ENCODE results near the gene NUP42. TPM values are rescaled to one million over a fixed set of nuclear protein-coding genes. Genes with fewer than 3 reads are reported as not detected.
A peak's percentile ranks its signal among the peaks of the same experiment; 100 is the strongest.

NUP42 gene, protein sequence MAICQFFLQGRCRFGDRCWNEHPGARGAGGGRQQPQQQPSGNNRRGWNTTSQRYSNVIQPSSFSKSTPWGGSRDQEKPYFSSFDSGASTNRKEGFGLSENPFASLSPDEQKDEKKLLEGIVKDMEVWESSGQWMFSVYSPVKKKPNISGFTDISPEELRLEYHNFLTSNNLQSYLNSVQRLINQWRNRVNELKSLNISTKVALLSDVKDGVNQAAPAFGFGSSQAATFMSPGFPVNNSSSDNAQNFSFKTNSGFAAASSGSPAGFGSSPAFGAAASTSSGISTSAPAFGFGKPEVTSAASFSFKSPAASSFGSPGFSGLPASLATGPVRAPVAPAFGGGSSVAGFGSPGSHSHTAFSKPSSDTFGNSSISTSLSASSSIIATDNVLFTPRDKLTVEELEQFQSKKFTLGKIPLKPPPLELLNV
- total RNA-seq: 10 to 100 TPM; 16.6 to 31.6 (median 23.6) TPM

DNA sequence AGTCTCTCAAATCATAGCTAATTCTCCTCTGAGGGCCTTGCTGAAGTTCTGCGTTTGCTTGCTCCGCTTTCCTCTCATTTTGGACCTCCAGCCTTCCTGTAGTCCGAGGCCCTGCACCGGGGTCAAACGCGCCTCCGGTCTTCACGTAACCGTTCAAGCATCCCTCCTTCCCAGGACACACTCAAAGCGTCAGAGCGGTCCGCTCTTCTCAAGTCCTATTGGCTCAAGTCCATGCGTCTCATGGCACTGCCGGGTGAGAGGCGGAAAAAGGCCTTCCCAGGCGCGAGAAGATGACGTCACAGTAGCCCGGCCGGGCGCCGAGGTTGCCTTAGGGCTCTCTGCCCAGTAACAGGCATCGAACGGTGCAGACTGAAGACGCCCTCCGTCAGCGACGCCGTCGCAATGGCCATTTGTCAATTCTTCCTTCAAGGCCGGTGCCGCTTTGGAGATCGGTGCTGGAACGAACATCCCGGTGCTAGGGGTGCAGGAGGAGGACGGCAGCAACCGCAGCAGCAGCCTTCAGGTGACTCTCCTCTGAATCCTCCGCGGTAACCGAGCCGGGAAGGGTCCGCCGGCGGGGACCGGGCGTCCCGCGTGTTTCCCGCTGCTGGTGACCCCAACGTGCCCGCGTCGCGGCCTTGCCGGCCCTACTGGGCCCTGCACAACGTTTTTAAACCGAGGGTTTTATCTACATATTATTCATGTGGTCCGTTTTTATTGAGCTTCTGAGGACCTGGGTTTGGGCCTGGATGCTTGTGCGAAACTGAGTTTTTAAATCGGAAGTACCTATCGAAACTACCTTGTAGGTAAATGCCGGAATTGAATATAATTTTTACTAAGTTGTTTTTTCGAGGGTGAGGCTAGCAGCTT, at the start of gene NUP42:
Gene NUP42 (plus strand): TSS at position 365 of the 870 bp plus-strand sequence. CDS start 38 bp downstream, at position 403.
- TF ChIP-seq EP300 (IDR thresholded peaks at IDR 0.05) (no peak), POLR2AphosphoS5 (IDR thresholded peaks at IDR 0.05) (peak; percentile 93 to 98)
- H3K4me1 ChIP-seq: peaks cover 19 to 39% (median 31%) of the 10 kb centered on the region in 4 donors
- peak within 1 kb of the TSS; percentile 66 to 83 (median 79) for H3K4me3 ChIP-seq
- intact Hi-C loops (cut with DNase I): loop anchor here (2.0 to 10.0 kb wide), 2 partner anchors 77 to 113 kb away; partner anchors contain the start of genes KLHL7 and MALSU1
- H3K9me3 ChIP-seq: no peaks in the 10 kb centered on the region
- H3K27me3 ChIP-seq: no peaks in the 10 kb centered on the region
- 2% methylated on average over 25 of the region's 63 CpGs for WGBS
- DNase-seq (ENCODE audit: extremely low spot score): peak; percentile 99
- peak within 1 kb of the TSS; percentile 88 to 95 (median 92) for H3K27ac ChIP-seq (replicated peaks in 1 of 4)
- H3K36me3 ChIP-seq: peaks cover 0 to 16% (median 10%) of the 10 kb centered on the region in 4 donors

DNA sequence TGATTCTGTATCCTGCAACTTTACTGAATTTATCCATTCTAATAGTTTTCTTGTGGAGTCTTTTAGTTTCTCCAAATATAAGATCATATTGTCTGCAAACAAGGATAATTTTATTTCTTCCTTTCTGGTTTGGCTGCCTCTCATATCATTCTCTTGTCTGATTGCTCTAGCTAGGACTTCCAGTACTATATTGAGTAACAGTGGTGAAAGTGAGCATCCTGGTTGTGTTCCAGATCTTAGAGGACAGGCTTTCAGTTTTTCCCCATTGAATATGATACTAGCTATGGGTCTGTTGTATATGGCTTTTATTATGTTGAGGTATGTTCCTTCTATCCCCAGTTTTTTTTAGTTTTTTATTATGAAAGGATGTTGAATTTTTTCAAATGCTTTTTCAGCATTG, 48.1 kb upstream of the NUP42 start:
- H3K4me3 ChIP-seq: no peak overlapping the region
- H3K27me3 ChIP-seq: no peaks in the 10 kb centered on the region
- intact Hi-C loops (cut with DNase I): no loop called here
- H3K4me1 ChIP-seq: peaks cover 0 to 5% (median 0%) of the 10 kb centered on the region in 4 donors
- DNase-seq (ENCODE audit: extremely low spot score): no peak
- no peaks in the 10 kb centered on the region for H3K9me3 ChIP-seq
- peaks cover 4 to 12% (median 9%) of the 10 kb centered on the region in 4 donors for H3K36me3 ChIP-seq
- H3K27ac ChIP-seq (replicated peaks in 1 of 4): no peak overlapping the region
- TF ChIP-seq, protein P1, sequence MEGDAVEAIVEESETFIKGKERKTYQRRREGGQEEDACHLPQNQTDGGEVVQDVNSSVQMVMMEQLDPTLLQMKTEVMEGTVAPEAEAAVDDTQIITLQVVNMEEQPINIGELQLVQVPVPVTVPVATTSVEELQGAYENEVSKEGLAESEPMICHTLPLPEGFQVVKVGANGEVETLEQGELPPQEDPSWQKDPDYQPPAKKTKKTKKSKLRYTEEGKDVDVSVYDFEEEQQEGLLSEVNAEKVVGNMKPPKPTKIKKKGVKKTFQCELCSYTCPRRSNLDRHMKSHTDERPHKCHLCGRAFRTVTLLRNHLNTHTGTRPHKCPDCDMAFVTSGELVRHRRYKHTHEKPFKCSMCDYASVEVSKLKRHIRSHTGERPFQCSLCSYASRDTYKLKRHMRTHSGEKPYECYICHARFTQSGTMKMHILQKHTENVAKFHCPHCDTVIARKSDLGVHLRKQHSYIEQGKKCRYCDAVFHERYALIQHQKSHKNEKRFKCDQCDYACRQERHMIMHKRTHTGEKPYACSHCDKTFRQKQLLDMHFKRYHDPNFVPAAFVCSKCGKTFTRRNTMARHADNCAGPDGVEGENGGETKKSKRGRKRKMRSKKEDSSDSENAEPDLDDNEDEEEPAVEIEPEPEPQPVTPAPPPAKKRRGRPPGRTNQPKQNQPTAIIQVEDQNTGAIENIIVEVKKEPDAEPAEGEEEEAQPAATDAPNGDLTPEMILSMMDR (IDR thresholded peaks at IDR 0.05): no peak
- TF ChIP-seq POLR2AphosphoS5 (IDR thresholded peaks at IDR 0.05) (no peak), POLR2A (IDR thresholded peaks at IDR 0.05; ENCODE audit: low read depth) (no peak), EP300 (IDR thresholded peaks at IDR 0.05) (no peak)

DNA sequence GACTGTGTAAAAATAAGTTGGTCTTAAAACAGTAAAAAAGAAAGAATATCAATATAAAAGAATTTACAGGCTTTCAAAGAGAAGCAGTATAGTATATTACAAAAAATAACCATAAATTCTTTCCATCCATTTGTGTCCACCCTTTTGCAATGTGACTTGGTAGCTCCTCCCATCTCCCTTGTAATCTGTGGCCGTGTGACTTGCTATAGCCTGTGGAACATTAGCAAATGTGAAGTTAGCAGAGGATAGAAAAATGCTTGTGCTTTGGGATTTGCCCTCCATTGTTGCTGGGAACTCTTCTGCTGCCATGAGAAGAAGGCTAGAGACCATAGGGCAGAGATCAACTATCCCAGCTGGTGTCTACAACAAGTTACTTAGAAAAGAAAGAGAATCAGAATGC, 46.1 kb upstream of the NUP42 start:
- no peak for DNase-seq (ENCODE audit: extremely low spot score)
- intact Hi-C loops (cut with DNase I): no loop called here
- Histone ChIP-seq H3K4me3 (no peak overlapping the region), H3K27me3 (no peaks in the 10 kb centered on the region), H3K9me3 (no peaks in the 10 kb centered on the region), H3K4me1 (peaks cover 0 to 5% (median 0%) of the 10 kb centered on the region in 4 donors), H3K27ac (replicated peaks in 1 of 4) (no peak overlapping the region), H3K36me3 (peaks cover 0 to 10% (median under 1%) of the 10 kb centered on the region in 4 donors)
- WGBS: 76% methylated on average over 1 of the region's 1 CpG
- TF ChIP-seq, protein P1 (IDR thresholded peaks at IDR 0.05): no peak
- no peak for TF ChIP-seq POLR2AphosphoS5 (IDR thresholded peaks at IDR 0.05)
- no peak for TF ChIP-seq POLR2A (IDR thresholded peaks at IDR 0.05; ENCODE audit: low read depth)
- no peak for TF ChIP-seq EP300 (IDR thresholded peaks at IDR 0.05)

DNA sequence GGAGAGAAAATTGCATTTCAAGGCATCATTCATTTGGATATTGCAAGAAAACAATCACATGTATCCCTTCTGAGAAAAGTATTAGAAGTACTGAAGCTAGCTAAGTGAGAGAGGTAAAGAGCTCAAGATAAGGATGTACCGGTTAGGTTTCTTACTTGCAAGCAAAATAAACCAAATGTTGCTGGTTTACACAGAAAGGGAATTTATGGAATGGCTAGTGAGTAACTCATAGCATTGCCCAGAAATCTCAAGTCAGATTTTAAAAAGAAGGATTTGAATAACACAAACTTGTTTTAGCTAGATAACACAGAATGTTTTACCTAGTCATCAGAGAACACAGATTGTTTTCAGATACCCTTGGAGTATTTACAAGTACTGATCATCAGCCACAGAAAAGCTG, 45.6 kb upstream of the NUP42 start:
- no peak overlapping the region for H3K27ac ChIP-seq (replicated peaks in 1 of 4)
- H3K36me3 ChIP-seq: peaks cover 0 to 11% (median 6%) of the 10 kb centered on the region in 4 donors
- intact Hi-C loops (cut with DNase I): no loop called here
- no peaks in the 10 kb centered on the region for H3K27me3 ChIP-seq
- WGBS: 72% methylated on average over 1 of the region's 1 CpG
- DNase-seq (ENCODE audit: extremely low spot score): no peak
- no peaks in the 10 kb centered on the region for H3K9me3 ChIP-seq
- peaks cover 0 to 5% (median 0%) of the 10 kb centered on the region in 4 donors for H3K4me1 ChIP-seq
- TF ChIP-seq, protein P1 (IDR thresholded peaks at IDR 0.05): no peak
- TF ChIP-seq POLR2A (IDR thresholded peaks at IDR 0.05; ENCODE audit: low read depth) (no peak), EP300 (IDR thresholded peaks at IDR 0.05) (no peak), POLR2AphosphoS5 (IDR thresholded peaks at IDR 0.05) (no peak)
- H3K4me3 ChIP-seq: no peak overlapping the region

DNA sequence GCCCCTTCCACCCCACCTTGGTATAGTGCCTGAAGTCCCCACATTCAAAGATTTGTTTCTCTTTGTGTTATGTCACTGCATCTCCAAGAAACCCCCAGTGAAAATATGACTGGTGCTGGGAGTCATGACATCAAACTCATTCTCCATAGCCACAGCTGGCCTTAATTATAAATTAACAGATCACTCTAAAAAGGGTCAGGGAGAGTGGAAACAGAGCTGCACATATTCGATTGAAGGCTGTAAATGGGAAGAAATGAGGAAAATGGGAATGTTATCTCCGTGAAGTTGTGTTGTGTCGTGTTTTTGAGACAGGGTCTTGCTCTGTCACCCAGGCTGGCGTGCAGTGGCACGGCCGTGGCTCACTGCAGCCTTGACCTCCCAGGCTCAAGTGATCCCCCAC, 24.2 kb upstream of the NUP42 start:
- TF ChIP-seq EP300 (IDR thresholded peaks at IDR 0.05) (no peak), POLR2AphosphoS5 (IDR thresholded peaks at IDR 0.05) (no peak), POLR2A (IDR thresholded peaks at IDR 0.05; ENCODE audit: low read depth) (no peak)
- TF ChIP-seq, protein P1 (IDR thresholded peaks at IDR 0.05): no peak
- Histone ChIP-seq H3K36me3 (peaks cover 19 to 70% (median 44%) of the 10 kb centered on the region in 4 donors), H3K4me1 (no peaks in the 10 kb centered on the region), H3K27me3 (no peaks in the 10 kb centered on the region), H3K9me3 (no peaks in the 10 kb centered on the region), H3K4me3 (no peak overlapping the region), H3K27ac (replicated peaks in 1 of 4) (no peak overlapping the region)
- DNase-seq (ENCODE audit: extremely low spot score): no peak
- WGBS: 80% methylated on average over 6 of the region's 6 CpGs
- intact Hi-C loops (cut with DNase I): no loop called here

Measured in esophagus muscularis mucosa (tissue), 4 donors.